D341Med (cell line): ENCODE data around the gene B3GNT3.

ENCODE experiments used
- DNase-seq: peaks from one replicate; pipeline ENCODE4 v3.0.0; 2012; ENCODE audit warnings: low spot score

Gene B3GNT3

GRCh38 chr19:17834350-17835181 is 39.6 kb downstream of the B3GNT3 start:
- no peak for DNase-seq

DNA sequence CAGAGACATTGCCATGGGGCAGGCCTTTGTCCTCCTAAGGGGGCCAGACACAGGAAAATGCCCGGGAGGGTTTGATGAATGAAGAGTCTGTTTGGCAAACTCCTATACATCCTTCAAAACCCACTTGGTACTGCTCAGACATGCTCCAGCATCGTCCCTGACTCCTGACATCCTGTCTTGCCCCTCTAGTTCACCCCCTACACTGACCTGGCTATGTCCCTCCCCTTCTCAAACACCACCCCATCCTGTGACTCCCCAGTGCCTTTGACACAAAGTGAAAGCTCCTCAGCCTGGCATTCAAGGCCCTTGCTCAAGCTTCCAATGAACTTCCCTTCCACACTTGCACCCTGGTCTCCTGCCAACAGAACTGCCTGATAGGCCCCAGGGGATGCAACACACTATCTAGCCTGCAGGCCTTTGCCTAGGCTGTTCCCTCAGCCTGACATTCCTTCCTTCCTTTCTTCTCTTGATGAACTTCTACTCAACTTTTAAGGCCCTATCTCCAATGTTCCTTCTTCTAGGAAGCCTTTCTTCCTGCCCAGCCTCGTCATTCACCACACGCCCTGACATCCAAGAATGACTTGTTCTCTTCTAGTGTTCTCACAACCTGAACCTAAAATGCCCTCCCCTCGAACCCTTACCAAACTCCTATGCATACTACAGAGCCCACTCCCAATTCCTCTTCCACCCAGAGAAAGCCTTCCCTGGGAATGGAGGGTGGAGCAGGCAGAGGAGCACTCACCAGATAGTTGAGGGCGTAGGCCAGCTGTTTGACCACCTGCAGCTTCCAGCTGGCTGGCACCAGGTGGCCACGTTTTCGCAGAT is 40.5 kb downstream of the B3GNT3 start:
- DNase-seq: no peak

DNA sequence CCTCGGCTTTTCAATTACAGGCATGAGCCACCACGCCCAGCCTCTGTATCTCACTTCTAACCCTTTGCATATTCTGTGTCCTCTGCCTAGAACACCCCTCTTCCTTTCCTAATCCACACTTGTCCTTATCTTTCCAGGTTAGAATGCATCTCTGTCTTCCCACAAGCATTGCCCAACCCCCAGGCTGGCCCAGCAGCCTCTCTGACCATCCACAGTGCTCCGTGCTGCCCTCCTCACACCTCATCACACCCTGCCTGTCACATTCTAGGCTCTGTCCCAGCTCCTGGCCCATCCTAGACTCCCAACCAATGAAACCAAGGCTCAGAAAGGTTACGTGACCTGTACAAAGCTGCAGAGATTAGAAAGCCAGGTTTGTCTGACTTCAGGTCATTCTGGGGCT is 41.6 kb downstream of the B3GNT3 start:
- DNase-seq: no peak

DNA sequence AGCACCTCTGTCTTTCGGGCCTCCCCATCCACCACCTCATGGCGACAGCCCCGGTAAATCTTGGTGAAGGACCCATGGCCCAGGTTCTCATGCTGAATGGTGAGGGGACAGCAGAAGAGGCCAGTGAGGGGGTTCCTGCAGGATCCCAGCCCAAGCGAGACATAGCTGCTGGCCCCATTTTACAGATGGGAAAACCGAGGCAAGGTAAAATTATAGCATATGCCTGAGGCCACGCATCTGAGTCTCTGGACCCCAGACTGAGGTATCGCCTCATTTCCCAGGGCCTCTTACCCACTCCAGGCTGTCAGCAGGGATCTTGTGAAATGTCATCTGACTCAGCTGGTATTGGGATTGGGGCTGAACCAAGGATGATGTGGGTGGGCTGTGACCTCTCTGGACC is 43.0 kb downstream of the B3GNT3 start:
- DNase-seq: no peak

- DNase-seq: no peak
Observed at GRCh38 chr19:17840019-17840418, 45.1 kb downstream of the B3GNT3 start.

GRCh38 chr19:17841371-17841809 is 46.5 kb downstream of the B3GNT3 start:
- no peak for DNase-seq

- peak; percentile 99 for DNase-seq
Observed at GRCh38 chr19:17841810-17842662, 47.1 kb downstream of the B3GNT3 start.

DNA sequence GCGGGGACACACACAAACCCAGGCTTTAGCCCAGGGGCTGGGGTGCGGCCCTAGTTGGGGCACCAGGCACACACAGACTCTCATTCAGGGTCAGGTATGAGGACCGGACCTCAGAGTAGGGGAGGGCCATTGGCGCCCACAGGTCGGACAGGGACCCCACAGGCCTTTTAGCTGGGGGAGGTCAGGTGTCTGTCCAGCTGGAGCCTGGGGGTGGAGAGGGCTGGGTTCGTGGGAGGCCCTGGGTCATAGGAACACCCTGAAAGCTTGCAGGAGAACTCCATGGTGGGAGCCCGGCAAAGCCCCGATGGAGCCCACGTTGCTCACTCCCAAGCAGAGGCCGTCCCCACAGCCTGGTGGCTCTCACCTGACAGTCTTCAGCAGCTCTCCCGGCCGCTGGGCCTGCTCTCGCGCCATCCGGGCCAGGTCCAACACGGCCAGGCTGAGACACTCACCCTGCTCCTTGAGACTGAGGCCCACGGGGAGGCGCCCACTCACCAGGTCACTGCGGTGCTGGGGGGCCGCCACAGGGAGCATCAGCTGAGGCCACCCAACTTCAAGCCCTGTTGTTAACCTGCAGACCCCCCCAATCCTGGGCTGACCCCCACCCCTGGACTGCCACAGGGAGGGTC is 47.8 kb downstream of the B3GNT3 start:
- DNase-seq: no peak

DNA sequence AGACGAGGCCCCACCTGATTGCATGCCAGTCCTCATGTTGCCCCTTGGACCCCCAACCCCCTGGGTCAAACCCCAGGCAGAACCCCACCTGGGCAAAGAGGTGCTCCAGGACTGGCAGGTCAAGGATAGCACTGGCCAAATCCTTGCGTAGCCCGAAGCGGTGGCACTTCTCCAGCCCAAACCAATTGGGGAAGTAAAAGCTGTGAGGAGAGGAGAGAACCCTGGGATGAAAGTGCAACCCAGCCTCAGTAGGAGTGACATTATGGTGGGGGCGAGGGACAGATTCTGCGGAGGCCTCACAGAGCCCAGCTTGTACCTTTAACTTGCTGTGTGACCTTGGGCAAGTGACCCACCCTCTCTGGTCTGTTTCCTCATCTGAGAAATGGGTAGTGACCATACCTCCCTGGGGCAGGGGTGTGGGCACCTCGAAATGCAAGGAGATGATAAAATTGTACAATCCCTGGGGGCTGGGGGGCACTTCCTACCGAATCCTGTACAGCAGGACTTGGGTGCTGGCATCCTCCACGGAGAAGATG is 48.4 kb downstream of the B3GNT3 start:
- no peak for DNase-seq

GRCh38 chr19:17843908-17844490 is 49.1 kb downstream of the B3GNT3 start:
- DNase-seq: no peak

DNA sequence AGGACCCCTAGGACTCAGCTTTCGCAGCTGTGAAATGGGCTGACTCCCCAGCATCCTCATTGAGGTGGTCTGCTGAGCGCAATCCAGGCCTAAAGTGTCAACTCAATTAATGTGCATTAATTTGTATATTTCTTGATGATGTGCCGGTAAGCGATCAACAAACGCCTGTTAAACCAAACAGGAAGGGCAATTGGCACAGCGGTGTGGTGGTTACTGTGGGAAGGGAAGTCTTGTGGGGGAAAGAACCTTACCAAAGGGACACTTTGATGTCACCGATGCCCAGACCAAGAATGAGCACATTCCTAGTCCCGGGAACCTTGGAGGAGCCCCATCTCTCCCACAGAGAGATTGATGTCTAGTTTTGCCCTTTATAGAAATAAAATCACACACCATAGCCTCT is 51.2 kb downstream of the B3GNT3 start:
- DNase-seq: no peak

GRCh38 chr19:17847538-17848366 is 52.8 kb downstream of the B3GNT3 start, which contains the start of gene JAK3:
JAK3 (minus strand) TSS chr19:17847982; CDS start chr19:17844417, 3,565 bp downstream.
- no peak for DNase-seq

DNA sequence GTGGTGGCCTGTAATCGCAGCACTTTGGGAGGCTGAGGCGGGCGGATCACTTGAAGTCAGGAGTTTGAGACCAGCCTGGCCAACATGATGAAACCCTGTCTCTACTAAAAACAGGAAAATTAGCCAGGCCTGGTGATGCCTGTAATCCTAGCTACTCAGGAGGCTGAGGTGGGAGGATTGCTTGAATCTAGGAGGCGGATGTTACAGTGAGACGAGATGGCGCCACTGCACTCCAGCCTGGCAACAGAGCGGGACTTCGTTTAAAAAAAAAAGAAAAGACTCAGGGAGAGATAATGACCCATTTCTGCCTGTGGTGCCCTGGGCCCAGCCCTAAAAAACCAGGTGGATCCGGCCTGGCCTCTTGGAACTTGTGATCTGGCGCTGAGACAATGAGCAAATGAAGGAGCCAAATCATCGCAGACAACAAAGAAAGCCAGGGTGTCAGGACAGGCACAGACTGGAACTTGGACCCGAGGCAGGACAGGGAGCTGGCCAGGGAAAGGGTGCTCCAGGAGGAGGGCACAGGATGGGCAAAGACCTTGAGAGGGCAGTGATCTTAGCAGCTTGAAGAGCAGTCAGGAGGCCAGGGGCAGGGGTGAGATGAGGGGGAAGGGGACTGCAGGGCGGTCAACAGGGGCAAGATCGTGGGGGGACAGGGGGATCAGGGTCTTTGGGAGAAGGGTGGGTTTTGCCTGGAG is 53.8 kb downstream of the B3GNT3 start:
- no peak for DNase-seq

- DNase-seq: no peak
Observed at GRCh38 chr19:17854061-17854460, 59.1 kb downstream of the B3GNT3 start.

DNA sequence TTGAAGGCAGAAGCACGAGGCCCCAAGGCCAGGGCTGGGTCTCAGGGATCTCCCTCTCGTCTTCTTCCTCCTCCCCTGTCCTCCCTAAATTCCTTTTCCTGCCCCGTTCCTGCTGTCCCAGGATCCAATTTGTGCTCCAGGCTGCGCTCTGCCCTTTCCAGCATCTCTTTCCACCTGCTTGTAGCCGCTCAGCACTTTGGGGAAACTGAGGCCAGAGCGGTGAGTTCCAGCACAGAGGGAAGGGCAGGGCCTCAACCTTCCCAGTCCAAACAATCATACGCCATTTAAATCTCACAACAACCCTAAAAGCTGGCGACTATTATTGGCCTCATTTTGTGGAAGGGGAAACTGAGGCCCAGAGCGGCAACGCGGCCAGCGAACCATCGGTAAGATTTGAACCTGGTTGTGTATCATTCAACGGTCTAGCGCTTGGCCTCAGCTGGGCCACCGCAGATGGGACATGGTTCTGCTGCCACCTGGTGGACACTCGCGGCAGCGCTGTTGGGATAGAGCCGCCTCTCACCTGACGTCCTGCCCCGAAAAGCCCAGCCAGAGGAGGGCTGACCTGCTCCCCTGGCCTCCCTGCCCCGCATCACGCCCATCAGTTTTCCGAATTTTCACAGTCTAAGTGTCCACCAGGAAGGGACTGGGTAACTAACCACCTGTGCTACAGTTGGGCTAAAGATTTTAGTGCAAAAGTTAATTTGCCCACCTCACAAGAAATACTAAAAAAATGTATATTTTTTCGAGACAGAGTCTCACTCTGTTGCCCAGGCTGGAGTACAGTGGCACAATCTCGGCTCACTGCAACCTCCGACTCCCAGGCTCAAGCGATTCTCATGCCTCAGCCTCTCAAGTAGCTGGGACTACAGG is 60.6 kb downstream of the B3GNT3 start:
- DNase-seq: peak; percentile 86

- DNase-seq: peak; percentile 92
Observed at GRCh38 chr19:17859533-17860330, 64.8 kb downstream of the B3GNT3 start, which contains the start of gene RPL18A. RPL18A (plus strand) TSS chr19:17859910; CDS start chr19:17859957, 47 bp downstream.

DNA sequence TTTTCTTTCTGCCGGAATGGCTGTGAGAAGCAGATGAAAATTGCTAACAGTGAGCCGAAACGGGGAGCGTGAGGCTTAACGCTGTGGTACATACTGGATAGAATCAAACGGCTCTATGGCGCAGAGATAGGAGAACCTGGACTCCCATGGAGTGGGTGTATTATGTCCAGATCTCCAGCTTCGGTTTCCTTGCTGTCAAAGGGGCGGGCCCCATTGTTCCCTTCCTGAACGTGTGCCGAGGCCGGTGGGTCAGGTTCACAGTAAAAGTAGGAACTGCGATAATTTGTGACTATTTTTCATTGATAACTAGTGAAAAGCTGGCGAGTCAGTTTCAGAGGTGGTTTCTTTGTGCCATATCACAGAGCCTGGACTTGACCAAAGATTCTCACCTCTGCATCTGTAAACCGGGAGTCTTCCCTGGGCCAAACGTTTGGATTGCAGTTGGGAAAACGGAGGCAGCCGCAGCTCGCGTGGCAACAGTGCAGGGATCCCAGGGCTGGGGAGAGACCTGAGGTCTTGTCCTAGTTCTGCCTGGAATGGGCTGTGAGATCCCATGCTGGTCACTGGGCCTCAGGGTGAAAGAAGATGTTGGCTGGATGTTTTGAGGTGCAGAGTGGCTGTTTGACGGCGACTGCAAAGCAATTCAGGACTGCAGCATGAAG is 65.5 kb downstream of the B3GNT3 start:
- DNase-seq: no peak
